Body of pancreas (tissue), 4 donors: Measurements from ENCODE around the gene STEEP1. TPM values are rescaled to one million over a fixed set of nuclear protein-coding genes. Genes with fewer than 3 reads are reported as not detected.

Experiments used
- ATAC-seq: fragments of 150-250 bp; one replicate; pipeline ENCODE4 v1.9.1; 2016
- DNase-seq, 4 donors: peaks; one replicate each; pipeline ENCODE4 v3.0.0-alpha.2; 2019
- H3K27ac ChIP-seq, 4 donors: fragments of 200-600 bp; sonication (generic); 1 replicate in 3 of 4; 2 replicates in 1 of 4; pipeline versions ENCODE4 v1.5.1 to v1.6.1; 2016 to 2019; ENCODE audit warnings: mild to moderate bottlenecking in 1 of 4, mixed read lengths in 1 of 4, moderate library complexity in 1 of 4
- H3K27me3 ChIP-seq, 2 donors: fragments of 200-600 bp; sonication (generic); one replicate each; pipeline ENCODE4 v1.6.0; 2016; ENCODE audit warnings: mild to moderate bottlenecking in 1 of 2
- H3K36me3 ChIP-seq, 2 donors: fragments of 200-600 bp; sonication (generic); replicated peaks in 1 of 2; 2 replicates each; pipeline ENCODE4 v1.5.1; 2016; ENCODE audit warnings: low read depth in 2 of 2; ENCODE audit not compliant: insufficient read depth in 1 of 2
- H3K4me1 ChIP-seq: fragments of 200-600 bp; sonication (generic); one replicate; pipeline ENCODE4 v1.6.0; 2016
- H3K4me3 ChIP-seq, 2 donors: fragments of 200-600 bp; sonication (generic); 1 replicate in 1 of 2; 2 replicates in 1 of 2; pipeline ENCODE4 v1.5.1; 2016 to 2019
- H3K9me3 ChIP-seq, 3 donors: fragments of 200-600 bp; sonication (generic); 1 replicate in 2 of 3; 2 replicates in 1 of 3; pipeline ENCODE4 v1.5.1; 2016
- CTCF ChIP-seq, 7 experiments: fragments of 450-650 bp in 4 of 7; fragments of 200-600 bp in 3 of 7; sonication (generic) in 3 of 7; IDR thresholded peaks; one replicate each; pipeline ENCODE4 v1.5.1; 2016 to 2019; ENCODE audit warnings: antibody characterized with exemption in 7 of 7
- POLR2A ChIP-seq, 3 donors: fragments of 450-650 bp; IDR thresholded peaks; one replicate each; pipeline ENCODE4 v1.6.1; 2016; ENCODE audit warnings: antibody characterized with exemption in 3 of 3, mild to moderate bottlenecking in 2 of 3
- WGBS, 2 donors: methylation state at CpG; one replicate each; pipeline ENCODE4 v1.1.5; 2017; 5-methylcytosine and 5-hydroxymethylcytosine counted together
- intact Hi-C: fragments of 100-400 bp; cut with DNase I; formaldehyde crosslinking; loops from one replicate; pipeline ENCODE4 v1.15.1; 2023
- total RNA-seq, 2 donors: library from RNA; depleted of rRNA; stranded (reverse); fragments of >200 nt; gene quantifications; one replicate each; pipeline ENCODE4 v1.1.0, GENCODE V29; 2016

Gene STEEP1
- total RNA-seq, 2 donors from 2014 or later: 8.2 to 17.4 TPM

GRCh38 chrX:119570351-119570835 is 5.2 kb upstream of the STEEP1 start:
- ATAC-seq: no peak
- intact Hi-C loops: no loop called here

GRCh38 chrX:119552508-119552907 is 12.7 kb downstream of the STEEP1 start:
- no peaks in the 10 kb centered on the region for H3K36me3 ChIP-seq
- no peaks in the 10 kb centered on the region for H3K4me1 ChIP-seq
- intact Hi-C loops: no loop called here
- ATAC-seq (no peak), DNase-seq (no peak)
- H3K27me3 ChIP-seq: no peaks in the 10 kb centered on the region
- H3K27ac ChIP-seq: no peak overlapping the region
- 90 to 93% methylated on average over 2 to 3 of the region's 3 CpGs for WGBS, 2 donors
- TF ChIP-seq CTCF (IDR thresholded peaks at IDR 0.05): no peak
- H3K9me3 ChIP-seq: no peaks in the 10 kb centered on the region
- H3K4me3 ChIP-seq: no peak overlapping the region

More at GRCh38 chrX:119570351-119570835, 5.2 kb upstream of the STEEP1 start:
- Histone ChIP-seq H3K4me1 (peaks cover 1% of the 10 kb centered on the region), H3K36me3 (no peaks in the 10 kb centered on the region), H3K9me3 (no peaks in the 10 kb centered on the region), H3K27ac (no peak overlapping the region), H3K27me3 (no peaks in the 10 kb centered on the region), H3K4me3 (no peak overlapping the region)
- no peak for DNase-seq
- TF ChIP-seq CTCF (IDR thresholded peaks at IDR 0.05): no peak
- TF ChIP-seq POLR2A (IDR thresholded peaks at IDR 0.05): no peak
- WGBS, 2 donors: 86 to 91% methylated on average over 4 to 5 of the region's 6 CpGs

DNA sequence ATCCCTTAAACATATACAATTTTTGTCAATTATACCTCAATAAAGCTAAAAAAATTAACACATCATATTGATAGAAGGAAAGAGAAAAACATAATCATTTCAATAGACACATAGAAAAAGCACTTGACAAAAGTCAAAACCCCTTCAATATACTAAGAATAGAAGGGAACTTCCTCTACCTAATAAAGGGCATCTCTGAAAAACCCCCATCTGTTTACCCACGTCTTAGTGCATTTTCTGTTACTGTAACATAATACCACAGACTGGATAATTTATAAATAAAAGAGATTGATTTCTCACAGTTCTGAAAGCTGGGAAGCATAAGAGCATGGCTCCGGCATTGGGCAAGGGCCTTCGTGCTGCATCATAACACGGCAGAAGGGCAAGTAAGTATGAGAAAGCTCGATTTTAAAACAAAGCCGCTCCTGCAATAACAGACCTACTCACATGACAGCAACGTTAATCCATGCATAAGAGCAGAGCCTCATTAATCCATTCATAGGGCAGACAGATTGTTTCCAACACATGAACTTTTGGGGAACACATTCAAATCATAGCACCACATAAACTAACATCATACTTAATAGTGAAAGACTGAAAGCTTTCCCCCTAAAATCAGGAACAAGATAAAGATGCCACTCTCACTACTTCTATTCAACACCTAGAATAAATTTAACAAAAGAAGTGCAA is 15.7 kb downstream of the STEEP1 start:
- Histone ChIP-seq H3K27me3 (no peaks in the 10 kb centered on the region), H3K9me3 (no peaks in the 10 kb centered on the region), H3K4me1 (no peaks in the 10 kb centered on the region), H3K27ac (no peak overlapping the region), H3K36me3 (no peaks in the 10 kb centered on the region), H3K4me3 (no peak overlapping the region)
- DNase-seq: no peak
- 60 to 67% methylated on average over 6 to 7 of the region's 7 CpGs for WGBS, 2 donors
- ATAC-seq: no peak
- intact Hi-C loops: no loop called here
- TF ChIP-seq CTCF (IDR thresholded peaks at IDR 0.05) (no peak), POLR2A (IDR thresholded peaks at IDR 0.05) (no peak)

GRCh38 chrX:119541188-119541587 is 24.0 kb downstream of the STEEP1 start:
- no peak for DNase-seq

More at GRCh38 chrX:119541188-119541587, 24.0 kb downstream of the STEEP1 start:
- Histone ChIP-seq H3K27me3 (no peaks in the 10 kb centered on the region), H3K4me3 (no peak overlapping the region), H3K36me3 (no peaks in the 10 kb centered on the region), H3K4me1 (no peaks in the 10 kb centered on the region), H3K9me3 (no peaks in the 10 kb centered on the region), H3K27ac (no peak overlapping the region)
- whole genome bisulfite sequencing, 2 donors: 75 to 83% methylated on average over 4 of the region's 4 CpGs
- intact Hi-C loops: no loop called here
- TF ChIP-seq POLR2A (IDR thresholded peaks at IDR 0.05) (no peak), CTCF (IDR thresholded peaks at IDR 0.05) (no peak)
- ATAC-seq: no peak
